Gastrocnemius medialis (tissue), 4 donors: Measurements from ENCODE around the gene VSIG1. TPM values are rescaled to one million over a fixed set of nuclear protein-coding genes. Genes with fewer than 3 reads are reported as not detected.

Source experiments
- ATAC-seq, 2 donors: fragments of 150-250 bp; one replicate each; pipeline ENCODE4 v1.9.1; 2016
- DNase-seq, 2 donors: peaks; one replicate each; pipeline ENCODE4 v3.0.0-alpha.2; 2019
- H3K27ac ChIP-seq, 4 donors: fragments of 200-600 bp; sonication (generic); 1 replicate in 1 of 4; 2 replicates in 3 of 4; pipeline ENCODE4 v1.5.1; 2016 to 2018; ENCODE audit warnings: mild to moderate bottlenecking in 2 of 4, moderate library complexity in 1 of 4
- H3K27me3 ChIP-seq, 3 donors: fragments of 200-600 bp; sonication (generic) in 2 of 3; 1 replicate in 1 of 3; 2 replicates in 2 of 3; pipeline versions ENCODE4 v1.5.1 to v1.6.0; 2016 to 2019; ENCODE audit warnings: mild to moderate bottlenecking in 1 of 3, moderate library complexity in 1 of 3
- H3K36me3 ChIP-seq, 2 donors: fragments of 200-600 bp; sonication (generic) in 1 of 2; one replicate each; pipeline ENCODE4 v1.5.1; 2017 to 2018
- H3K4me1 ChIP-seq, 2 donors: fragments of 200-600 bp; sonication (generic) in 1 of 2; one replicate each; pipeline ENCODE4 v1.5.1; 2016 to 2017; ENCODE audit warnings: mild to moderate bottlenecking in 2 of 2
- H3K4me3 ChIP-seq, 4 donors: fragments of 200-600 bp; sonication (generic) in 3 of 4; 1 replicate in 1 of 4; 2 replicates in 3 of 4; pipeline ENCODE4 v1.5.1; 2016 to 2019; ENCODE audit warnings: mild to moderate bottlenecking in 2 of 4
- H3K9me3 ChIP-seq, 3 donors: fragments of 200-600 bp; sonication (generic) in 2 of 3; 1 replicate in 1 of 3; 2 replicates in 2 of 3; pipeline ENCODE4 v1.5.1; 2016 to 2019
- POLR2A ChIP-seq, 2 donors: fragments of 450-650 bp; IDR thresholded peaks; one replicate each; pipeline ENCODE4 v1.6.1; 2017; ENCODE audit warnings: antibody characterized with exemption in 2 of 2, mild to moderate bottlenecking in 2 of 2, moderate library complexity in 2 of 2
- in situ Hi-C, 4 donors: fragments of 200-750 bp; cut with MboI; loops; one replicate each; pipeline versions ENCODE4 v1.15.0 to v1.8.0; 2017; ENCODE audit warnings: low sequenced_read_pairs in 4 of 4
- intact Hi-C: fragments of 100-400 bp; cut with DNase I; formaldehyde crosslinking; loops from one replicate; pipeline ENCODE4 v1.15.1; 2023; ENCODE audit warnings: low total_unique reads
- total RNA-seq, 4 donors: library from RNA; depleted of rRNA; stranded (reverse); fragments of >200 nt; gene quantifications; one replicate each; pipeline versions ENCODE4 v1.1.0 to v1.2.3, GENCODE V29; 2016
- TF ChIP-seq, protein P1 (sequence below), 5 experiments: fragments of 450-650 bp in 3 of 5; fragments of 200-600 bp in 2 of 5; sonication (generic) in 2 of 5; IDR thresholded peaks in 4 of 5; conservative IDR thresholded peaks in 1 of 5; 1 replicate in 4 of 5; 2 replicates in 1 of 5; pipeline ENCODE4 v1.5.1; 2016 to 2019; ENCODE audit warnings: antibody characterized with exemption in 5 of 5, mild to moderate bottlenecking in 3 of 5, moderate library complexity in 3 of 5

VSIG1 gene
- total RNA-seq, 4 donors from 2014 or later: not detected

DNA sequence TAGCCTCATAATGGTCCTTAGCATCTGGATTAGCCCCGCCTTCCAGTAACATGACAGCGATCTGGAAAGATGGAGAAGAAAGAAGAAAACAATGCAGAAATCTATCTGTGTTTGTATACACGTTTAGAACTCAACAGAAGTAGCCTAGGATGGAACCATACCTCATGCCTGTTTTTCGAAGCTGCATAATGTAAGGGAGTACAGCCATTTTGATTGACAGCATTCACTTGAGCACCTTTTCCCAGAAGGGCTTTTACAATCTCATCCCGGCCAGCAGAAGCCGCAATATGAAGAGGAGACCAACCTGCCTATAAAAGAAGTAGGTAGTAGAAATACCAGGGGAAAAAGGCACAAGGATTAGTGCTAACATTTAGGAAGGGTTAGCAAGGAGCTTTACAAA lies 42.9 kb downstream of the VSIG1 start:
- DNase-seq (no peak), ATAC-seq (no peak)
- no peak overlapping the region for H3K27ac ChIP-seq
- H3K4me3 ChIP-seq: no peak overlapping the region
- H3K27me3 ChIP-seq: no peaks in the 10 kb centered on the region
- in situ Hi-C loops (loop anchor here in 1 of 4 donors (25.0 kb wide), 1 partner anchor 450 kb away; the partner anchor contains the start of gene PRPS1), intact Hi-C loops (no loop called here)
- TF ChIP-seq, protein P1, sequence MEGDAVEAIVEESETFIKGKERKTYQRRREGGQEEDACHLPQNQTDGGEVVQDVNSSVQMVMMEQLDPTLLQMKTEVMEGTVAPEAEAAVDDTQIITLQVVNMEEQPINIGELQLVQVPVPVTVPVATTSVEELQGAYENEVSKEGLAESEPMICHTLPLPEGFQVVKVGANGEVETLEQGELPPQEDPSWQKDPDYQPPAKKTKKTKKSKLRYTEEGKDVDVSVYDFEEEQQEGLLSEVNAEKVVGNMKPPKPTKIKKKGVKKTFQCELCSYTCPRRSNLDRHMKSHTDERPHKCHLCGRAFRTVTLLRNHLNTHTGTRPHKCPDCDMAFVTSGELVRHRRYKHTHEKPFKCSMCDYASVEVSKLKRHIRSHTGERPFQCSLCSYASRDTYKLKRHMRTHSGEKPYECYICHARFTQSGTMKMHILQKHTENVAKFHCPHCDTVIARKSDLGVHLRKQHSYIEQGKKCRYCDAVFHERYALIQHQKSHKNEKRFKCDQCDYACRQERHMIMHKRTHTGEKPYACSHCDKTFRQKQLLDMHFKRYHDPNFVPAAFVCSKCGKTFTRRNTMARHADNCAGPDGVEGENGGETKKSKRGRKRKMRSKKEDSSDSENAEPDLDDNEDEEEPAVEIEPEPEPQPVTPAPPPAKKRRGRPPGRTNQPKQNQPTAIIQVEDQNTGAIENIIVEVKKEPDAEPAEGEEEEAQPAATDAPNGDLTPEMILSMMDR (IDR thresholded peaks at IDR 0.05 in 4 of 5, conservative IDR thresholded peaks at IDR 0.05 in 1 of 5): no peak
- no peak for TF ChIP-seq POLR2A (IDR thresholded peaks at IDR 0.05)
- H3K36me3 ChIP-seq: peaks cover 0 to 8% of the 10 kb centered on the region in 2 donors
- no peaks in the 10 kb centered on the region for H3K9me3 ChIP-seq
- peaks cover 3 to 13% of the 10 kb centered on the region in 2 donors for H3K4me1 ChIP-seq

DNA sequence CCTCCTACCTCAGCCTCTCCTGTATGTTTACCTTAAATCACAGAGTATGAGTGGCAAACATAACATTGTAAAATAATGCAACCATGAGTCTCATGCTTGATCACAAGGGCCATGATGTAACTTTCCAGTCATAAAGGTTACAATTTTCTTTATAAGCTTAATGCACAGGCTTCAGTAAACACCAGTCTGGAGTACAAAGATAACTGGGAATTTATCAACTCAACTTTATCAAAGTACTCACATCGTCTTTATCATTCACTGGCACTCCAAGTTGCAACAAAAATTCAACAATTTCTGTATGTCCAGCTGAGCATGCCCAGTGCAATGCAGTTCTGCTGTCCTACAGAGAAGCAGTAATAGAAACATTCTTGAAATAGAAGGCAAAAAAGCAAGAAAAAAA lies 43.6 kb downstream of the VSIG1 start:
- Histone ChIP-seq H3K27me3 (peaks cover 0 to 3% (median 0%) of the 10 kb centered on the region in 3 donors), H3K9me3 (no peaks in the 10 kb centered on the region), H3K4me3 (no peak overlapping the region), H3K27ac (no peak overlapping the region), H3K36me3 (peaks cover 0 to 8% of the 10 kb centered on the region in 2 donors), H3K4me1 (peaks cover 3 to 13% of the 10 kb centered on the region in 2 donors)
- no peak for DNase-seq
- in situ Hi-C loops (loop anchor here in 1 of 4 donors (25.0 kb wide), 1 partner anchor 451 kb away; the partner anchor contains the start of gene PRPS1), intact Hi-C loops (no loop called here)
- no peak for ATAC-seq
- TF ChIP-seq, protein P1 (IDR thresholded peaks at IDR 0.05 in 4 of 5, conservative IDR thresholded peaks at IDR 0.05 in 1 of 5): no peak
- TF ChIP-seq POLR2A (IDR thresholded peaks at IDR 0.05): no peak

DNA sequence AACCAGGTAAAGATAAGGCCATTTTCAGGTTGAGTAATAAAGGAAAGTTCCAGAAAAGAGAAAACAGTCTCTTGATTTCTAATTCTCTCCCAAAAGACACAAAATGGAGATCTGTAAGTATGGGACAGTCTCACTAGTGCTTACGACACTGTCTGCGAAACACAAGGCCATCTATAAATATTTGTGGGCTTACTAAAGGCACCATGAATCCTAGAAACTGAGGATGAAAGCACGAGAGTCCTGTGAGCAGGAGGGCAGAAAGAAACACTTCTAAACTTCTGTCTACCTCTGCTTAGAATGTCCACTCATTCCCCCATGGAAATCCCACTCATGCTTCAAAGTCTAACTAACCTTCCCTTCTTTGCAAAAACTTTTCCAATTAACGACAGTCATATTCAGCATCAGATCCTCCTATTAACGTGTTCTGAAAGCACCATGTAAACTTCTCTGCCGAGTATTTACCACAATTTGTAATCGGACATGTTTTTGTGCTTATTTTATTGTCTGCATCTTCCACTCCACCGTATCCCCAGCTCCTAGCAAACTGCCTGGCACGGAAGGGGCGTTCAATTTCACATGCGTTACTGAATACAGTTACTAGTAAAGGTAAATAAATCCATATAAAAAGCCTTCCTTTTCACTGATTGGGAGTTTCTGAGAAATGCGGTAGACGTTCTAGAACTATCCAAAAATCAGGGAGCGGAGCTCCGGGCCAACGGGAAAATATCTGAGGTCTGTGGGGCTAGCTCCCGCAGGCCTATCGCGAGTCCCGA lies 45.8 kb downstream of the VSIG1 start:
- intact Hi-C loops: loop anchor here (5.0 to 10.0 kb wide), 2 partner anchors 433 to 976 kb away; partner anchors contain the start of gene RBM41
- in situ Hi-C loops: loop anchor here in 1 of 4 donors (25.0 kb wide), 1 partner anchor 453 kb away; the partner anchor contains the start of gene PRPS1
- ATAC-seq: no peak

DNA sequence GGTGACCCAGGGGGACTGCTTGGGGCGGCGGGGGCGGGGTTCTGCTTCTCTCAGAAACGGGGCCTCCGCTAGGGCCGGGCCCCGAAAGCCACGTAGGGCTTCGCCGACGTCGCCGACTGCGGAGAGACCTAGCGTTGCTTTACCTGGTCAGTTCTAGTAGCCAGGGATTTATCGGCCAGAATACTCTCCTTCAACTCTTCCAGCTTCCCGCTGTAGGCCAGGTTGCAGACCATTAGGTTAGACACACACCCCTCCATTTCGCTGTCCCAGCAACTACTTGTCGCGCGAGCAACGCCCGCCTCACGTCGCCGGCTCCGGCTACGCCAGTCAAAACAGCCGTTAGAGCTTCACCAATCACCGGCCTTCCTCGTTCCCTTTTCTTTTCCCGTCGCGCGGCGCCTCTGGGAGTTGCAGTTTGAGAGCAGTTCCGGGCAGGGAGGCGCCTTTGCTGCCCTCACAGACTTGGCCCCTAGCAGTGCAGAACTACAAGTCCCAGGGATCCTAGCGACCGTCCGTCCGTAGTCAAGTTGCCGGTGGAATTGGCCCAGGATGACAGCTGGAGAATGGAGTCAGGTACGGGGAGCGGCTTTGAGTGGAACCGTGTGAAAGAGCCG lies 46.5 kb downstream of the VSIG1 start, which contains the start of the genes ATG4A and PSMD10:
Gene ATG4A, plus strand, starts transcription at position 515 of the 614 bp plus-strand sequence. Its CDS starts 49 bp downstream, at position 564.
Gene PSMD10, minus strand, starts transcription at position 279 of the 614 bp plus-strand sequence. Its CDS starts 22 bp downstream, at position 257.
- Histone ChIP-seq H3K36me3 (peaks cover 0 to 5% of the 10 kb centered on the region in 2 donors), H3K27ac (peak within 1 kb of the TSS; percentile 82 to 89 (median 86)), H3K4me1 (peaks cover 3 to 13% of the 10 kb centered on the region in 2 donors), H3K9me3 (no peaks in the 10 kb centered on the region), H3K27me3 (peaks cover 0 to 3% (median 0%) of the 10 kb centered on the region in 3 donors), H3K4me3 (peak within 1 kb of the TSS; percentile 60 to 77 (median 74))
- peak; percentile 95 to 97 for ATAC-seq
- TF ChIP-seq, protein P1 (IDR thresholded peaks at IDR 0.05 in 4 of 5, conservative IDR thresholded peaks at IDR 0.05 in 1 of 5): no peak
- peak; percentile 61 to 80 for TF ChIP-seq POLR2A (IDR thresholded peaks at IDR 0.05)
- intact Hi-C loops (loop anchor here (5.0 to 10.0 kb wide), 2 partner anchors 434 to 977 kb away; partner anchors contain the start of gene RBM41), in situ Hi-C loops (loop anchor here in 1 of 4 donors (25.0 kb wide), 1 partner anchor 454 kb away; the partner anchor contains the start of gene PRPS1)
- DNase-seq: peak; percentile 90 to 94

More for the DNA sequence above, 45.8 kb downstream of the VSIG1 start:
- DNase-seq: no peak
- Histone ChIP-seq H3K9me3 (no peaks in the 10 kb centered on the region), H3K27me3 (peaks cover 0 to 3% (median 0%) of the 10 kb centered on the region in 3 donors), H3K27ac (peak overlapping the region; percentile 82 to 89 (median 86)), H3K4me3 (peak overlapping the region; percentile 58 to 77 (median 67)), H3K36me3 (peaks cover 0 to 8% of the 10 kb centered on the region in 2 donors), H3K4me1 (peaks cover 3 to 13% of the 10 kb centered on the region in 2 donors)
- no peak for TF ChIP-seq POLR2A (IDR thresholded peaks at IDR 0.05)
- TF ChIP-seq, protein P1 (IDR thresholded peaks at IDR 0.05 in 4 of 5, conservative IDR thresholded peaks at IDR 0.05 in 1 of 5): no peak
